HEK293 (cell line): Measurements from ENCODE around the gene ZNF616.

Source experiments
- KLF1 ChIP-seq: fragments of 450-650 bp; formaldehyde crosslinking; IDR thresholded peaks from 2 replicates; pipeline ENCODE4 v1.5.1; 2016; ENCODE audit warnings: missing biosample characterization, missing genetic modification characterization
- KLF10 ChIP-seq: fragments of 450-650 bp; IDR thresholded peaks from 2 replicates; pipeline ENCODE4 v1.5.1; 2018; ENCODE audit warnings: missing biosample characterization, mild to moderate bottlenecking, missing genetic modification characterization
- PRDM10 ChIP-seq: fragments of 450-650 bp; formaldehyde crosslinking; IDR thresholded peaks from 2 replicates; pipeline ENCODE4 v1.5.1; 2016; ENCODE audit warnings: missing biosample characterization, missing genetic modification characterization
- PRDM2 ChIP-seq: fragments of 450-650 bp; formaldehyde crosslinking; IDR thresholded peaks from 2 replicates; pipeline ENCODE4 v1.5.1; 2016; ENCODE audit warnings: missing biosample characterization, missing genetic modification characterization, borderline replicate concordance
- SCRT1 ChIP-seq: fragments of 450-650 bp; formaldehyde crosslinking; IDR thresholded peaks from 2 replicates; pipeline ENCODE4 v1.5.1; 2016; ENCODE audit warnings: missing biosample characterization, missing genetic modification characterization, borderline replicate concordance
- SETDB1 ChIP-seq: IDR thresholded peaks from one replicate; pipeline ENCODE4 v1.6.1; 2017; ENCODE audit warnings: mild to moderate bottlenecking, low read length, moderate library complexity, mixed read lengths; ENCODE audit not compliant: insufficient read length
- SP7 ChIP-seq: fragments of 450-650 bp; formaldehyde crosslinking; IDR thresholded peaks from 2 replicates; pipeline ENCODE4 v1.5.1; 2016; ENCODE audit warnings: missing biosample characterization, missing genetic modification characterization
- WT1 ChIP-seq: fragments of 450-650 bp; formaldehyde crosslinking; IDR thresholded peaks from 2 replicates; pipeline ENCODE4 v1.5.1; 2016; ENCODE audit warnings: missing biosample characterization, missing genetic modification characterization
- YY2 ChIP-seq: fragments of 450-650 bp; formaldehyde crosslinking; IDR thresholded peaks from 2 replicates; pipeline ENCODE4 v1.5.1; 2016; ENCODE audit warnings: missing biosample characterization, missing genetic modification characterization
- ZBTB17 ChIP-seq: fragments of 450-650 bp; formaldehyde crosslinking; IDR thresholded peaks from 2 replicates; pipeline ENCODE4 v1.5.1; 2016; ENCODE audit warnings: missing biosample characterization, missing genetic modification characterization
- ZNF10 ChIP-seq: fragments of 450-650 bp; formaldehyde crosslinking; IDR thresholded peaks from 2 replicates; pipeline ENCODE4 v1.5.1; 2017; ENCODE audit warnings: missing biosample characterization, missing genetic modification characterization
- ZNF121 ChIP-seq: fragments of 450-650 bp; formaldehyde crosslinking; IDR thresholded peaks from 2 replicates; pipeline ENCODE4 v1.5.1; 2016; ENCODE audit warnings: missing biosample characterization, missing genetic modification characterization
- ZNF157 ChIP-seq: fragments of 450-650 bp; formaldehyde crosslinking; IDR thresholded peaks from 2 replicates; pipeline ENCODE4 v1.5.1; 2016; ENCODE audit warnings: missing biosample characterization, missing genetic modification characterization
- ZNF16 ChIP-seq: fragments of 450-650 bp; formaldehyde crosslinking; IDR thresholded peaks from 2 replicates; pipeline ENCODE4 v1.5.1; 2016; ENCODE audit warnings: low read depth, missing biosample characterization, missing genetic modification characterization
- ZNF280C ChIP-seq: fragments of 450-650 bp; formaldehyde crosslinking; IDR thresholded peaks from 2 replicates; pipeline ENCODE4 v1.5.1; 2016; ENCODE audit warnings: missing biosample characterization, missing genetic modification characterization
- ZNF324 ChIP-seq: fragments of 450-650 bp; formaldehyde crosslinking; IDR thresholded peaks from 2 replicates; pipeline ENCODE4 v1.5.1; 2016; ENCODE audit warnings: missing biosample characterization, missing genetic modification characterization
- ZNF560 ChIP-seq: fragments of 450-650 bp; formaldehyde crosslinking; IDR thresholded peaks from 2 replicates; pipeline ENCODE4 v1.5.1; 2017; ENCODE audit warnings: missing biosample characterization, missing genetic modification characterization, borderline replicate concordance
- ZNF571 ChIP-seq: fragments of 450-650 bp; formaldehyde crosslinking; IDR thresholded peaks from 2 replicates; pipeline ENCODE4 v1.5.0; 2017; ENCODE audit warnings: missing biosample characterization, missing genetic modification characterization
- ZNF639 ChIP-seq: fragments of 450-650 bp; formaldehyde crosslinking; IDR thresholded peaks from 2 replicates; pipeline ENCODE4 v1.5.1; 2016; ENCODE audit warnings: missing biosample characterization, missing genetic modification characterization
- ZNF660 ChIP-seq: fragments of 450-650 bp; IDR thresholded peaks from 2 replicates; pipeline ENCODE4 v1.5.1; 2018; ENCODE audit warnings: missing biosample characterization, mild to moderate bottlenecking, missing genetic modification characterization
- ZNF776 ChIP-seq: fragments of 450-650 bp; formaldehyde crosslinking; IDR thresholded peaks from 2 replicates; pipeline ENCODE4 v1.5.0; 2017; ENCODE audit warnings: missing biosample characterization, missing genetic modification characterization, borderline replicate concordance
- ZSCAN4 ChIP-seq: fragments of 450-650 bp; formaldehyde crosslinking; IDR thresholded peaks from 2 replicates; pipeline ENCODE4 v1.5.1; 2017; ENCODE audit warnings: missing biosample characterization, missing genetic modification characterization
- ZXDB ChIP-seq: fragments of 450-650 bp; formaldehyde crosslinking; IDR thresholded peaks from 2 replicates; pipeline ENCODE4 v1.5.1; 2016; ENCODE audit warnings: missing biosample characterization, missing genetic modification characterization

The ZNF616 gene

DNA sequence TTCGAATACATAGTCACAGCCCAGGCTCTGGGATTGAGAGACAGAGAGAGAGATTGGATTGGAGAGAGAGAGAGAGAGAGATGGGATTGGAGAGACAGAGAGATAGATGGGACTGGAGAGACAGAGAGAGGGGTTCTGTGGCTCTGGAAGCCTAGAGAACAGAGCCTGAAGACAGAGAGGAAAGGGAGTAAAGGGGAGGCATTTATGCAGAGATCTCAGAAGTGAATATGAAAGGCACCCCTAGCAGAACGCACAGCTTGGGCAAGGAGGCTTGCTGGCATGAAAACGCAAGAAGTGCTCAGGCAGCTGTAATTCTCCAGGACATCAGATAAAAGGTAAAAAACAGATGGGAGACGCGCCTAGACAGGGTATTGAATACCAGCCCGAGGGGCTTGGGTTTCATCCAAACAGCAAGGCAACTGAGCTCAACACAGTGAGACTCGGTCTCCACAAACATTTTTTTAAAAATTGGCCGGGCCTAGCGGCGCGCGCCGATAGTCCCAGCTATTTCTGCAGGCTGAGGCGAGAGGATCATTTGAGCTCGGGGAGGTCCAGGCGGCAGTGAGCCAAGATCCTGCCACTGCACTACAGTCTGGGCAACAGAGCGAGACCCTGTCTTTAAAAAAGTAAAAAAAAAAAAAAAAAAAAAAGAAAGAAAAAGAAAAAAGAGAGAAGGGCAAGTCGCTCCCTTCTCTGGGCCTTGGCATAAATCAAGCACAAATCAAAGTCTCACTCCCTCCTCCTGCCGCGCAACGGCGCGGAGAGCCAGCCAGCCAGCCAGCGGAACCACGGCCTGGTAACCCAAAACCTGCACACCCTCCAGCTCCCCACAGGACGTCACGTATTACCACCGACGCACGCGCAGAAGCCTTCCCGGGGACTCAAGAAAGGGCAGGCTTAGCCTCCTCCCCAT lies 49.3 kb upstream of the ZNF616 start (continued):
- TF ChIP-seq WT1 (tag by site-specific recombination) (peak; percentile 42; the same call in 1 of the 2 replicates), ZBTB17 (tag by site-specific recombination) (peak; percentile 69), SP7 (peak; percentile 59), ZNF560 (tag by site-specific recombination) (no peak), ZNF10 (tag by site-specific recombination) (no peak), SCRT1 (no peak), ZNF280C (tag by site-specific recombination) (no peak), KLF10 (tag by site-specific recombination) (no peak), ZNF157 (tag by site-specific recombination) (no peak), ZNF16 (no peak), ZNF324 (tag by site-specific recombination) (no peak), ZSCAN4 (tag by site-specific recombination) (peak; percentile 57; the same call in 1 of the 2 replicates), ZNF571 (tag by site-specific recombination) (no peak), PRDM2 (tag by site-specific recombination) (no peak), ZXDB (tag by site-specific recombination) (no peak), ZNF776 (tag by site-specific recombination) (no peak), YY2 (tag by site-specific recombination) (no peak), SETDB1 (no peak), ZNF660 (tag by site-specific recombination) (peak; percentile 28; the same call in 1 of the 2 replicates), PRDM10 (tag by site-specific recombination) (peak; percentile 89), ZNF639 (tag by site-specific recombination) (peak; percentile 82), ZNF121 (peak; percentile 97), KLF1 (tag by site-specific recombination) (no peak)
